ENCODE results near the gene C1orf159.

Gene C1orf159

GRCh38 chr1:1054099-1054700, 61.7 kb downstream of the C1orf159 start:
- Histone ChIP-seq H3K27me3 (ENCODE audit: insufficient read depth, low read depth) (peaks cover 77% of the 10 kb centered on the region), H3K9ac (no peak overlapping the region)

GRCh38 chr1:1053682-1054081, 62.2 kb downstream of the C1orf159 start:
- Histone ChIP-seq H4K20me1 (ENCODE audit: insufficient read depth) (no peaks in the 10 kb centered on the region), H3K4me3 (IDR thresholded peaks at IDR 0.05; ENCODE audit: insufficient read depth, low read depth, low read length) (no peak overlapping the region), H3K4me1 (ENCODE audit: low read depth, poor library complexity, severe bottlenecking) (no peaks in the 10 kb centered on the region), H3K27ac (no peak overlapping the region), H3K27me3 (ENCODE audit: insufficient read depth, low read depth) (peaks cover 75% of the 10 kb centered on the region), H3K36me3 (ENCODE audit: insufficient read depth) (no peaks in the 10 kb centered on the region), H3K4me2 (no peak overlapping the region), H3K9ac (no peak overlapping the region), H2AFZ (ENCODE audit: low read depth) (no peak overlapping the region), H3K79me2 (ENCODE audit: insufficient read depth, low read depth) (no peaks in the 10 kb centered on the region)
- TF ChIP-seq CTCF (conservative IDR thresholded peaks at IDR 0.05; ENCODE audit: low read depth, low read length), result no peak

More at GRCh38 chr1:1054099-1054700, 61.7 kb downstream of the C1orf159 start:
- Histone ChIP-seq H3K27ac (no peak overlapping the region), H3K4me2 (no peak overlapping the region), H2AFZ (ENCODE audit: low read depth) (no peak overlapping the region), H3K4me3 (IDR thresholded peaks at IDR 0.05; ENCODE audit: insufficient read depth, low read depth, low read length) (no peak overlapping the region), H3K4me1 (ENCODE audit: low read depth, poor library complexity, severe bottlenecking) (peaks cover 4% of the 10 kb centered on the region), H3K36me3 (ENCODE audit: insufficient read depth) (no peaks in the 10 kb centered on the region), H4K20me1 (ENCODE audit: insufficient read depth) (no peaks in the 10 kb centered on the region), H3K79me2 (ENCODE audit: insufficient read depth, low read depth) (no peaks in the 10 kb centered on the region)
- TF ChIP-seq CTCF (conservative IDR thresholded peaks at IDR 0.05; ENCODE audit: low read depth, low read length), result no peak

- Histone ChIP-seq H2AFZ (ENCODE audit: low read depth) (no peak overlapping the region), H4K20me1 (ENCODE audit: insufficient read depth) (no peaks in the 10 kb centered on the region), H3K27ac (no peak overlapping the region), H3K4me3 (IDR thresholded peaks at IDR 0.05; ENCODE audit: insufficient read depth, low read depth, low read length) (no peak overlapping the region), H3K4me1 (ENCODE audit: low read depth, poor library complexity, severe bottlenecking) (no peaks in the 10 kb centered on the region), H3K79me2 (ENCODE audit: insufficient read depth, low read depth) (no peaks in the 10 kb centered on the region), H3K36me3 (ENCODE audit: insufficient read depth) (no peaks in the 10 kb centered on the region), H3K4me2 (no peak overlapping the region), H3K27me3 (ENCODE audit: insufficient read depth, low read depth) (peaks cover 73% of the 10 kb centered on the region), H3K9ac (no peak overlapping the region)
- TF ChIP-seq CTCF (conservative IDR thresholded peaks at IDR 0.05; ENCODE audit: low read depth, low read length), result no peak
Observed at GRCh38 chr1:1053022-1053421, 62.9 kb downstream of the C1orf159 start.

GRCh38 chr1:1052003-1052840, 63.7 kb downstream of the C1orf159 start:
- Histone ChIP-seq H2AFZ (ENCODE audit: low read depth) (no peak overlapping the region), H4K20me1 (ENCODE audit: insufficient read depth) (no peaks in the 10 kb centered on the region), H3K27ac (no peak overlapping the region), H3K9ac (no peak overlapping the region), H3K27me3 (ENCODE audit: insufficient read depth, low read depth) (peaks cover 69% of the 10 kb centered on the region), H3K79me2 (ENCODE audit: insufficient read depth, low read depth) (no peaks in the 10 kb centered on the region), H3K4me2 (no peak overlapping the region), H3K4me3 (IDR thresholded peaks at IDR 0.05; ENCODE audit: insufficient read depth, low read depth, low read length) (no peak overlapping the region), H3K4me1 (ENCODE audit: low read depth, poor library complexity, severe bottlenecking) (no peaks in the 10 kb centered on the region), H3K36me3 (ENCODE audit: insufficient read depth) (no peaks in the 10 kb centered on the region)
- no peak for TF ChIP-seq CTCF (conservative IDR thresholded peaks at IDR 0.05; ENCODE audit: low read depth, low read length)

Measured in KMS-11 (cell line).